H1 (cell line): ENCODE data around the gene SRP14.

Experiments used
- CREB1 ChIP-seq: IDR thresholded peaks from 2 replicates; pipeline ENCODE4 v1.6.1; 2012; ENCODE audit warnings: inconsistent platforms
- CTCF ChIP-seq, 3 experiments: IDR thresholded peaks; 1 replicate in 2 of 3; 2 replicates in 1 of 3; pipeline versions ENCODE4 v1.5.1 to v1.6.1; 2011; ENCODE audit warnings: low read length in 3 of 3, mild to moderate bottlenecking in 3 of 3, inconsistent platforms in 2 of 3, low read depth in 1 of 3, moderate library complexity in 1 of 3; ENCODE audit not compliant: insufficient read depth in 1 of 3; ENCODE audit errors: control extremely low read depth in 1 of 3
- EP300 ChIP-seq, 2 experiments: IDR thresholded peaks; 1 replicate in 1 of 2; 2 replicates in 1 of 2; pipeline ENCODE4 v1.6.1; 2011 to 2012; ENCODE audit warnings: low read depth in 2 of 2, low read length in 2 of 2, mild to moderate bottlenecking in 2 of 2, borderline replicate concordance in 1 of 2, inconsistent platforms in 1 of 2, moderate library complexity in 1 of 2
- EZH2 ChIP-seq: fragments of 200-600 bp; sonication (generic); IDR thresholded peaks from 2 replicates; pipeline ENCODE4 v1.7.1; 2012; ENCODE audit warnings: low read depth, mild to moderate bottlenecking, moderate library complexity, low read length, inconsistent platforms; ENCODE audit not compliant: severe bottlenecking
- NANOG ChIP-seq: IDR thresholded peaks from 2 replicates; pipeline ENCODE4 v1.6.1; 2011; ENCODE audit warnings: low read length, low read depth, mild to moderate bottlenecking, inconsistent platforms; ENCODE audit not compliant: insufficient read depth, poor library complexity, severe bottlenecking
- POLR2A ChIP-seq, 2 experiments: IDR thresholded peaks; 1 replicate in 1 of 2; 2 replicates in 1 of 2; pipeline ENCODE4 v1.6.1; 2011; ENCODE audit warnings: low read depth in 2 of 2, low read length in 2 of 2, mild to moderate bottlenecking in 2 of 2; ENCODE audit errors: control extremely low read depth in 1 of 2
- POLR2AphosphoS5 ChIP-seq: IDR thresholded peaks from 2 replicates; pipeline ENCODE4 v1.6.1; 2011; ENCODE audit warnings: low read depth, low read length
- RAD21 ChIP-seq, 2 experiments: IDR thresholded peaks in 1 of 2; conservative IDR thresholded peaks in 1 of 2; 2 replicates each; pipeline ENCODE4 v1.6.1; 2011; ENCODE audit warnings: low read depth in 2 of 2, low read length in 2 of 2, improper control_type of control experiment in 1 of 2, inconsistent platforms in 1 of 2, mild to moderate bottlenecking in 1 of 2, moderate library complexity in 1 of 2
- SIN3A ChIP-seq, 2 experiments: IDR thresholded peaks in 1 of 2; conservative IDR thresholded peaks in 1 of 2; 2 replicates each; pipeline ENCODE4 v1.6.1; 2011 to 2012; ENCODE audit warnings: low read length in 2 of 2, improper control_type of control experiment in 1 of 2, low read depth in 1 of 2, mild to moderate bottlenecking in 1 of 2
- YY1 ChIP-seq: IDR thresholded peaks from 2 replicates; pipeline ENCODE4 v1.6.1; 2011; ENCODE audit warnings: low read depth, mild to moderate bottlenecking, low read length
- TF ChIP-seq, protein P1 (sequence below): IDR thresholded peaks from 2 replicates; pipeline ENCODE4 v1.6.1; 2011; ENCODE audit warnings: low read length, improper control_type of control experiment
- TF ChIP-seq, protein P2 (sequence below): IDR thresholded peaks from 2 replicates; pipeline ENCODE4 v1.6.1; 2011; ENCODE audit warnings: low read depth, mild to moderate bottlenecking, low read length; ENCODE audit not compliant: insufficient read depth

GRCh38 chr15:40011303-40011702, 27.7 kb downstream of the SRP14 start:
- TF ChIP-seq CTCF (IDR thresholded peaks at IDR 0.05; ENCODE audit: control extremely low read depth in 1 of 3, insufficient read depth in 1 of 3, low read depth in 1 of 3, low read length in 3 of 3) (no peak), RAD21 (IDR thresholded peaks at IDR 0.05 in 1 of 2, conservative IDR thresholded peaks at IDR 0.05 in 1 of 2; ENCODE audit: low read depth in 2 of 2, low read length in 2 of 2) (no peak), POLR2A (IDR thresholded peaks at IDR 0.05; ENCODE audit: control extremely low read depth in 1 of 2, low read depth in 2 of 2, low read length in 2 of 2) (no peak), SIN3A (conservative IDR thresholded peaks at IDR 0.05 in 1 of 2, IDR thresholded peaks at IDR 0.05 in 1 of 2; ENCODE audit: low read depth in 1 of 2, low read length in 2 of 2) (no peak), YY1 (no peak), EZH2 (no peak), CREB1 (no peak), EP300 (IDR thresholded peaks at IDR 0.05; ENCODE audit: borderline replicate concordance in 1 of 2, low read depth in 2 of 2, low read length in 2 of 2) (no peak), POLR2AphosphoS5 (no peak), NANOG (no peak)
- TF ChIP-seq, protein P1, sequence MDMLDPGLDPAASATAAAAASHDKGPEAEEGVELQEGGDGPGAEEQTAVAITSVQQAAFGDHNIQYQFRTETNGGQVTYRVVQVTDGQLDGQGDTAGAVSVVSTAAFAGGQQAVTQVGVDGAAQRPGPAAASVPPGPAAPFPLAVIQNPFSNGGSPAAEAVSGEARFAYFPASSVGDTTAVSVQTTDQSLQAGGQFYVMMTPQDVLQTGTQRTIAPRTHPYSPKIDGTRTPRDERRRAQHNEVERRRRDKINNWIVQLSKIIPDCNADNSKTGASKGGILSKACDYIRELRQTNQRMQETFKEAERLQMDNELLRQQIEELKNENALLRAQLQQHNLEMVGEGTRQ, result no peak
- TF ChIP-seq, protein P2, sequence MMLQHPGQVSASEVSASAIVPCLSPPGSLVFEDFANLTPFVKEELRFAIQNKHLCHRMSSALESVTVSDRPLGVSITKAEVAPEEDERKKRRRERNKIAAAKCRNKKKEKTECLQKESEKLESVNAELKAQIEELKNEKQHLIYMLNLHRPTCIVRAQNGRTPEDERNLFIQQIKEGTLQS, result no peak
